Mesodermal cell (in vitro differentiated cells): ENCODE measurements around the gene GDF15.
A peak's percentile ranks its signal among the peaks of the same experiment; 100 is the strongest.

Experiments
- H3K27ac ChIP-seq: 2 replicates; pipeline ENCODE4 v1.7.0; 2013; ENCODE audit warnings: mild to moderate bottlenecking, low read depth, low read length, moderate library complexity; ENCODE audit not compliant: severe bottlenecking
- H3K36me3 ChIP-seq: 2 replicates; pipeline ENCODE4 v1.7.1; 2013; ENCODE audit warnings: mild to moderate bottlenecking, low read length, moderate library complexity; ENCODE audit not compliant: control insufficient read depth, insufficient read depth
- H3K4me1 ChIP-seq: one replicate; pipeline ENCODE4 v1.7.1; 2013; ENCODE audit warnings: mild to moderate bottlenecking, low read length; ENCODE audit not compliant: insufficient read depth, control insufficient read depth, poor library complexity, severe bottlenecking
- H3K4me3 ChIP-seq: 2 replicates; pipeline ENCODE4 v1.7.0; 2013; ENCODE audit warnings: low read length, control low read depth, mild to moderate bottlenecking; ENCODE audit not compliant: insufficient read depth, poor library complexity, severe bottlenecking; ENCODE audit errors: extremely low read depth
- H3K9me3 ChIP-seq: 2 replicates; pipeline ENCODE4 v1.7.1; 2013; ENCODE audit warnings: mild to moderate bottlenecking, low read length, moderate library complexity; ENCODE audit not compliant: control insufficient read depth
- WGBS, 2 experiments: methylation state at CpG; one replicate each; pipeline ENCODE4 v1.1.5; 2013; ENCODE audit warnings: missing lambda C conversion rate in 2 of 2; ENCODE audit not compliant: insufficient coverage in 2 of 2; 5-methylcytosine and 5-hydroxymethylcytosine counted together

Gene GDF15

GRCh38 chr19:18384775-18385174, 1.2 kb upstream of the GDF15 start:
- Histone ChIP-seq H3K36me3 (peaks cover 11% of the 10 kb centered on the region), H3K9me3 (no peaks in the 10 kb centered on the region), H3K4me1 (peaks cover 35% of the 10 kb centered on the region), H3K4me3 (no peak overlapping the region), H3K27ac (no peak overlapping the region)
- 92 to 94% methylated on average over 5 to 7 of the region's 7 CpGs for WGBS, 2 experiments

- Histone ChIP-seq H3K9me3 (no peaks in the 10 kb centered on the region), H3K4me3 (no peak overlapping the region), H3K27ac (peak overlapping the region; percentile 55), H3K4me1 (peaks cover 31% of the 10 kb centered on the region), H3K36me3 (peaks cover 11% of the 10 kb centered on the region)
- WGBS, 2 experiments = 96 to 100% methylated on average over 1 to 3 of the region's 3 CpGs
Observed at GRCh38 chr19:18385359-18385674, 641 bp upstream of the GDF15 start.

- peak overlapping the region; percentile 47 for H3K4me3 ChIP-seq
- WGBS, 2 experiments = 87 to 93% methylated on average over 12 to 13 of the region's 14 CpGs
- H3K4me1 ChIP-seq = peaks cover 31% of the 10 kb centered on the region
- H3K9me3 ChIP-seq = no peaks in the 10 kb centered on the region
- H3K27ac ChIP-seq = no peak overlapping the region
- peaks cover 11% of the 10 kb centered on the region for H3K36me3 ChIP-seq
Observed at GRCh38 chr19:18386543-18387271, 749 bp downstream of the GDF15 start.

GRCh38 chr19:18388100-18388959, 2.4 kb downstream of the GDF15 start:
- Histone ChIP-seq H3K4me3 (peak overlapping the region; percentile 47), H3K4me1 (peaks cover 19% of the 10 kb centered on the region), H3K27ac (no peak overlapping the region), H3K9me3 (no peaks in the 10 kb centered on the region), H3K36me3 (peaks cover 11% of the 10 kb centered on the region)
- 29 to 31% methylated on average over 82 to 86 of the region's 86 CpGs for WGBS, 2 experiments

GRCh38 chr19:18388960-18389725, 3.2 kb downstream of the GDF15 start:
- 97 to 100% methylated on average over 7 to 10 of the region's 13 CpGs for WGBS, 2 experiments
- no peak overlapping the region for H3K27ac ChIP-seq
- peak overlapping the region; percentile 47 for H3K4me3 ChIP-seq
- peaks cover 19% of the 10 kb centered on the region for H3K4me1 ChIP-seq
- H3K9me3 ChIP-seq = no peaks in the 10 kb centered on the region
- peaks cover 11% of the 10 kb centered on the region for H3K36me3 ChIP-seq

- Histone ChIP-seq H3K27ac (no peak overlapping the region), H3K9me3 (no peaks in the 10 kb centered on the region), H3K4me1 (peaks cover 19% of the 10 kb centered on the region), H3K36me3 (peaks cover 11% of the 10 kb centered on the region), H3K4me3 (no peak overlapping the region)
Observed at GRCh38 chr19:18389726-18390064, 3.7 kb downstream of the GDF15 start.

- Histone ChIP-seq H3K4me1 (peaks cover 15% of the 10 kb centered on the region), H3K9me3 (no peaks in the 10 kb centered on the region), H3K36me3 (peaks cover 11% of the 10 kb centered on the region), H3K27ac (no peak overlapping the region), H3K4me3 (no peak overlapping the region)
- whole genome bisulfite sequencing, 2 experiments = 75 to 86% methylated on average over 2 to 5 of the region's 6 CpGs
Observed at GRCh38 chr19:18390065-18390907, 4.3 kb downstream of the GDF15 start.

- Histone ChIP-seq H3K27ac (no peak overlapping the region), H3K36me3 (peaks cover 11% of the 10 kb centered on the region), H3K9me3 (no peaks in the 10 kb centered on the region), H3K4me3 (no peak overlapping the region), H3K4me1 (peaks cover 5% of the 10 kb centered on the region)
- WGBS, 2 experiments = 90 to 97% methylated on average over 3 to 6 of the region's 9 CpGs
Observed at GRCh38 chr19:18391509-18392075, 5.6 kb downstream of the GDF15 start.

- 93 to 98% methylated on average over 5 to 6 of the region's 11 CpGs for WGBS, 2 experiments
- no peak overlapping the region for H3K27ac ChIP-seq
Observed at GRCh38 chr19:18392417-18392816, 6.5 kb downstream of the GDF15 start.

GRCh38 chr19:18392926-18393325, 7.0 kb downstream of the GDF15 start:
- no peaks in the 10 kb centered on the region for H3K4me1 ChIP-seq
- H3K36me3 ChIP-seq = peaks cover 11% of the 10 kb centered on the region
- no peak overlapping the region for H3K4me3 ChIP-seq
- 95 to 100% methylated on average over 3 to 4 of the region's 5 CpGs for WGBS, 2 experiments
- H3K9me3 ChIP-seq = no peaks in the 10 kb centered on the region
- no peak overlapping the region for H3K27ac ChIP-seq

More at GRCh38 chr19:18392417-18392816, 6.5 kb downstream of the GDF15 start:
- Histone ChIP-seq H3K4me3 (no peak overlapping the region), H3K4me1 (no peaks in the 10 kb centered on the region), H3K9me3 (no peaks in the 10 kb centered on the region), H3K36me3 (peaks cover 11% of the 10 kb centered on the region)
